Astrocyte of the cerebellum (primary cell): ENCODE results near the gene RMND1.

ENCODE experiments used
- DNase-seq: peaks from one replicate; pipeline ENCODE4 v3.0.0-alpha.2; 2011; ENCODE audit warnings: low read depth
- H3K4me3 ChIP-seq: 2 replicates; pipeline ENCODE4 v1.5.1; 2011; ENCODE audit warnings: mild to moderate bottlenecking, low read depth, low read length, moderate library complexity
- in situ Hi-C: cut with HindIII; loops from 2 replicates; pipeline ENCODE4 v1.10.0; 2017; ENCODE audit warnings: low sequenced_read_pairs
- TF ChIP-seq, protein P1 (sequence below): IDR thresholded peaks from 2 replicates; pipeline ENCODE4 v1.5.1; 2012; ENCODE audit warnings: low read length, low read depth, moderate library complexity, mild to moderate bottlenecking; ENCODE audit errors: missing control alignments

Gene RMND1

DNA sequence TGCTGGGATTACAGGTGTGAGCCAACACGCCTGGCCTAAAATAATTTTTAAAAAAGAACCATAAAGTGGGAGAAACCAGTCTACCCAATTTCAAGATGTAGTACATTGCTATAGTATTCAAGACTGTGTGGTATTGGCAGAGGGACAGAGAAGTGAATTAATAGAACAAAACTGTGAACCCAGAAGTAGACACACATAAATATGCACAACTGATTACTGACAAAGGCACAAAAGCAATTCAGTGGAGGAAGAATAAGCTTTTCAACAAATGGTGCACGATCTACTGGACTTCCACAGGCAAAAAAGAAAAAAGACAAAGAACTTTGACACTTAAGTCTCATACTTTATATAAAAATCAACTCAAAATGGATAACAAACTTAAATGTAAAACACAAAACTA lies 76.1 kb downstream of the RMND1 start:
- in situ Hi-C loops, result no loop called here
- no peak overlapping the region for H3K4me3 ChIP-seq
- DNase-seq, result no peak
- TF ChIP-seq, protein P1, sequence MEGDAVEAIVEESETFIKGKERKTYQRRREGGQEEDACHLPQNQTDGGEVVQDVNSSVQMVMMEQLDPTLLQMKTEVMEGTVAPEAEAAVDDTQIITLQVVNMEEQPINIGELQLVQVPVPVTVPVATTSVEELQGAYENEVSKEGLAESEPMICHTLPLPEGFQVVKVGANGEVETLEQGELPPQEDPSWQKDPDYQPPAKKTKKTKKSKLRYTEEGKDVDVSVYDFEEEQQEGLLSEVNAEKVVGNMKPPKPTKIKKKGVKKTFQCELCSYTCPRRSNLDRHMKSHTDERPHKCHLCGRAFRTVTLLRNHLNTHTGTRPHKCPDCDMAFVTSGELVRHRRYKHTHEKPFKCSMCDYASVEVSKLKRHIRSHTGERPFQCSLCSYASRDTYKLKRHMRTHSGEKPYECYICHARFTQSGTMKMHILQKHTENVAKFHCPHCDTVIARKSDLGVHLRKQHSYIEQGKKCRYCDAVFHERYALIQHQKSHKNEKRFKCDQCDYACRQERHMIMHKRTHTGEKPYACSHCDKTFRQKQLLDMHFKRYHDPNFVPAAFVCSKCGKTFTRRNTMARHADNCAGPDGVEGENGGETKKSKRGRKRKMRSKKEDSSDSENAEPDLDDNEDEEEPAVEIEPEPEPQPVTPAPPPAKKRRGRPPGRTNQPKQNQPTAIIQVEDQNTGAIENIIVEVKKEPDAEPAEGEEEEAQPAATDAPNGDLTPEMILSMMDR, result no peak

GRCh38 chr6:151374036-151374683 lies 77.8 kb downstream of the RMND1 start:
- TF ChIP-seq, protein P1, result no peak
- in situ Hi-C loops, result no loop called here
- H3K4me3 ChIP-seq, result no peak overlapping the region
- no peak for DNase-seq

- in situ Hi-C loops, result no loop called here
- no peak for DNase-seq
- no peak overlapping the region for H3K4me3 ChIP-seq
- TF ChIP-seq, protein P1, result no peak
Observed at GRCh38 chr6:151372164-151372563, 79.8 kb downstream of the RMND1 start.

GRCh38 chr6:151370509-151371078 lies 81.3 kb downstream of the RMND1 start:
- no peak overlapping the region for H3K4me3 ChIP-seq
- TF ChIP-seq, protein P1, result peak; percentile 54
- in situ Hi-C loops, result no loop called here
- no peak for DNase-seq

DNA sequence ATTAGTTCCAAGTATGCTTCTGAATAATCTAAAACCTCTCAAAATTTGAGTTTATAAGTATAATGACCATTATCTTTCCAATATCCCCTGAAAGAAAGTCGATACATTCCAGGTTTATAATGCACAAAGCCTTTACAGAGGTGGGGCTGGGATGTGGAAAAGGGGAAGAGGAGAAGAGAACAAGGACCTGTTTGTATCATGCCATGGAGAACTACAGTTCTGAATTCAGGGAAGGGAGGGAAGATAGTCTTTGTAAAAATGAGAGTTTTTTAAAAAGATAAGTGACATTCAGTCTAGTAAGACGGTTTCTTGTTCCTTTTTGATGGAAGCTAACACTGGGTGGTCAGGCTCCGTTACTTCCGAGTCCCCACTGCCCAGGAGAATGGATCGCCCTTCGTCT lies 86.7 kb downstream of the RMND1 start:
- no peak for DNase-seq
- H3K4me3 ChIP-seq, result no peak overlapping the region
- TF ChIP-seq, protein P1, result no peak
- in situ Hi-C loops, result no loop called here

GRCh38 chr6:151359486-151359885 lies 92.4 kb downstream of the RMND1 start:
- TF ChIP-seq, protein P1, result no peak
- in situ Hi-C loops, result no loop called here
- H3K4me3 ChIP-seq, result no peak overlapping the region
- DNase-seq, result no peak

DNA sequence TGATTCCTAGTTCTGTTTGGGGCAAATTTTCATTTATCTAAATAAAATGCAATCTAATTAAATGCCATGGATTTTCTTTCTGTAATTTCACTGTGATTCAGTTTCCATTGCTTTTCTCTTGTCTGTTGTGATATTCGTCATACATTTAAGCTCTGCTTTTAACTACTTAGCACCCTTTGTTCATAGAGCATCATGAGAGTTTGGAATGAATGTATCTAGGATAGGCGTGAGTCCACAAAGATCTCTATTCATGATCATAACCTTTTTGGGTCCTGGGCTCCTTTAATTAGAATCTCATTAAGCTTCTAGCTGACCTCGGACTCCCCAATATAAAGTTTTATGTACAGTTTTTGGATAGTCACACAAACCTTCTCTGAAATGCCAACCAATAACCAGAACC lies 93.5 kb downstream of the RMND1 start:
- H3K4me3 ChIP-seq, result no peak overlapping the region
- TF ChIP-seq, protein P1, result no peak
- in situ Hi-C loops, result no loop called here
- DNase-seq, result no peak
